ENCODE data around the gene C17orf107. TPM values are rescaled to one million over a fixed set of nuclear protein-coding genes. Genes with fewer than 3 reads are reported as not detected.
A peak's percentile ranks its signal among the peaks of the same experiment; 100 is the strongest.
"Not testable (repeated sequence)": the region's sequence is repeated elsewhere in the genome, so short reads cannot be mapped to it uniquely, and the experiment has no call there.

Gene C17orf107
- total RNA-seq, 1 donor from 2014 or later = 4.6 TPM

DNA sequence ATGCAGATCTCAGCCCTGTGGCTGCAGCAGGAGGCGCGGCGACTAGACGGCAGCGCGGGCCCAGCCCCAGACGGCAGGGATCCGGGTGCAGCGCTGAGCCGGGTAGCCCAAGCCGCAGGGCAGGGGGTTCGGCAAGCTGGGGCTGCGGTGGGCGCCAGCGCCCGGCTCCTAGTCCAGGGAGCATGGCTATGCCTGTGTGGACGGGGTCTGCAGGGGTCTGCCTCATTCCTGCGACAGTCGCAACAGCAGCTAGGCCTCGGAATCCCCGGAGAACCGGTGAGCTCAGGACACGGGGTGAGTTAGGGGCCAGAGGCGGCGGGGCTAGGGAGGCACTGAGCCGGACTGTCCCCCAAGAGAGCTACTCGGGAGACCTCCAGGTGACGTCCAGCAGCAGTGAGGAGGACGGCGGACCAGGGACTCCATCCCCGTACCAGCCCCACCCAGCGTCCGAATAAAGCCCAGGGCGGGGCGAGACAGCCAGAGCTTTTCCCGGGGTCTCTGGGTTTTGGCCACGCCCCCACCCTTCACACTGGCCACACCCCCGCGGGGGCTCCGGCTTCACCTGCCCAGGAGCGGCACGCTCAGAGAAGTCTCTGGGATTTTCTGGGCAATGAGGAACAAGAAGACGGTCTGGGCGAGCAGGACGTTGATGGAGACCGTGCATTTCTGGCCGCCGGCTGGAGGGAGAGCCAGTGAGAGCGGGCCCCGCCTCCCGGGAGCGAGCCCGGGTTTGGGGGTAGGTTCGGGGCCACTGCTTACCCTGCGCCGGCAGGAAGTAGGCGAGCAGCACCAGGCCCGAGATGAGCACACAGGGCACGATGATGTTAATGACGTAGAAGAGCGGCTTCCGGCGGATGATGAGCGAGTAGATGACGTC, 1.1 kb downstream of the C17orf107 start:
- no peak for DNase-seq (ENCODE audit: low spot score)

- no peak for DNase-seq (ENCODE audit: low spot score)
Observed at GRCh38 chr17:4901108-4901647, 1.8 kb downstream of the C17orf107 start.

- no peak for DNase-seq (ENCODE audit: low spot score)
Observed at GRCh38 chr17:4901648-4902344, 2.5 kb downstream of the C17orf107 start.

- DNase-seq (ENCODE audit: low spot score) = no peak
Observed at GRCh38 chr17:4902540-4902939, 3.2 kb downstream of the C17orf107 start.

GRCh38 chr17:4903051-4903818, 3.9 kb downstream of the C17orf107 start, which contains the start of gene CHRNE:
TSS of gene CHRNE (minus strand) at chr17:4903098. CDS start at chr17:4903063, 35 bp downstream.
- DNase-seq (ENCODE audit: low spot score) = peak; percentile 85

DNA sequence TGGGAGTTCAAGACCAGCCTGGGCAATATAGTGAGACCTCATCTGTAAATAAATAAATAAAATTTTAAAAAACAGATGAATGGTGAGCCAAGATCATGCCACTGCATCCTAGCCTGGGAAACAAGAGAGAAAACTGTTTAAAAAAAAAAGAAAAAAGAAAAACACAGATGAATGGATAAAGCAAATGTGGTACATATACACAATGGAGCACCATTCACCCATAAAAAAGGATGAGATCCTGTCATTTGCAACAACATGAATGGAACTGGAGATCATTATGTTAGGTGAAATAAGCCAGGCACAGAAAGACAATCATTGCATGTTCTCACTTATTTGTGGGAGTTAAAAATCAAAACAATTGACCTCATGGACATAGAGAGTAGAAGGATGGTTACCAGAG, 7.3 kb downstream of the C17orf107 start:
- DNase-seq (ENCODE audit: low spot score) = not testable (repeated sequence)

- DNase-seq (ENCODE audit: low spot score) = no peak
Observed at GRCh38 chr17:4908301-4908700, 9.0 kb downstream of the C17orf107 start.

- peak; percentile 91 for DNase-seq (ENCODE audit: low spot score)
Observed at GRCh38 chr17:4908711-4909496, 9.6 kb downstream of the C17orf107 start.

DNA sequence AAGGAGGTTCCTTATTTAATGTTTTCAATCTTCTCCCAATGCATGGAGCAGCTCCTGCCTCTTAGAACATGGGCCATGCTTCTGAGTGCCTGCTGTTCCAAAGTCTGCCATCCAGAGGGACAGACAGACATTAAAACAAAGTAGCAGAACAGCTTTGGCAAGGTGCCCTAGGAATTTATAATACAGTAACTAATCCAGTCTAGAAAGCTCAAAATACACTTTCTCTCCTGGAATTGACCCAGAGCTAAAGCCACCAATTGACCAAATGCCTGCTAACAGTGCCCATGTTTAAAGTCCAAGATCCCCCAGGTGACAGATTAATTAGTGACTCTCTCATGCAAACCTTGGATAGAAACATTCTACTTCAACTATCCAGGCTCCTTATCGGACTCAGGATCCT, 14.7 kb downstream of the C17orf107 start:
- DNase-seq (ENCODE audit: low spot score) = no peak

DNA sequence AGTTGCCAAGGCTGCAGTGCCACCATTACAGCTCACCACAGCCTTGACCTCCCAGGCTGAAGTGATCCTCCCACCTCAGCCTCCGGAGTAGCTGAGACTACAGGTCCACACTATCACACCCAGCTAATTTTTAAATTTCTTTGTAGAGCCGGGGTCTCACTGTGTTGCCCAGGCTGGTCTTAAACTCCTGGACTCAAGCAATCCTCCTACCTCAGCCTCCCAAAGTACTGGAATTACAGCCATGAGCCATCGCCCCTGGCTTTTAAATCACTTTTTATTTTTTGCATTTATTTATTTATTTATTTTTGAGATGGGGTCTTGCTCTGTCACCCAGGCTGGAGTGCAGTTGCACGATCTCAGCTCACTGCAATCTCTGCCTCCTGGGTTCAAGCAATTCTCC, 15.2 kb downstream of the C17orf107 start:
- not testable (repeated sequence) for DNase-seq (ENCODE audit: low spot score)

- DNase-seq (ENCODE audit: low spot score) = no peak
Observed at GRCh38 chr17:4919511-4920047, 20.2 kb downstream of the C17orf107 start.

- DNase-seq (ENCODE audit: low spot score) = no peak
Observed at GRCh38 chr17:4920351-4921048, 21.2 kb downstream of the C17orf107 start.

- no peak for DNase-seq (ENCODE audit: low spot score)
Observed at GRCh38 chr17:4921320-4921719, 22.0 kb downstream of the C17orf107 start.

DNA sequence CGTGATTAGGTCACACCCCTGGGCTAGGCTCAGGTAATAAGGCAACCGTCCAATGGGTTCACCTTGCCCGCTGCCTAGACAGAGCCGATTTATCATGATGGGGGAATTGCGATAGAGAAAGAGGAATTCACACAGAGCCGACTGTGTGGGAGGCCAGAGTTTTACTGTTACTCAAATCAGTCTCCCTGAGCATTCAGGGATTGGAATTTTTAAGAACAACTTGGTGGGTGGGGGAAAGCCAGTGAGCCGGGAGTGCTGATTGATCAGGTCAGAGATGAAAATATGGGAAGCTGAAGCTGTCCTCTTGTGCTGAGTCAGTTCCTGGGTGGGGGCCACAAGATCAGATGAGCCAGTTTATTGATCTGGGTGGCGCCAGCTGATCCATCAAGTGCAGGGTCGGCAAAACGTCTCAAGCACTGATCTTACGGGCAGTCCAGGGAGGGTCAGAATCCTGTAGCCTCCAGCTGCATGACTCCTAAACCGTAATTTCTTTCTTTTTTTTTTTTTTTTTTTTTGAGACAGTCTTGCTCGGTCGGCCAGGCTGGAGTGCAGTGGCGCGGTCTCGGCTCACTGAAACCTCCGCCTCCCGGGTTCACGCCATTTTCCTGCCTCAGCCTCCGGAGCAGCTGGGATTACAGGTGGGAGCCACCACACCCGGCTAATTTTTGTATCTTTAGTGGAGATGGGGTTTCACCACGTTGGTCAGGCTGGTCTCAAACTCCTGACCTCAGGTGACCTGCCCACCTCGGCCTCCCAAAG, 27.4 kb downstream of the C17orf107 start:
- DNase-seq (ENCODE audit: low spot score) = not testable (repeated sequence)

DNA sequence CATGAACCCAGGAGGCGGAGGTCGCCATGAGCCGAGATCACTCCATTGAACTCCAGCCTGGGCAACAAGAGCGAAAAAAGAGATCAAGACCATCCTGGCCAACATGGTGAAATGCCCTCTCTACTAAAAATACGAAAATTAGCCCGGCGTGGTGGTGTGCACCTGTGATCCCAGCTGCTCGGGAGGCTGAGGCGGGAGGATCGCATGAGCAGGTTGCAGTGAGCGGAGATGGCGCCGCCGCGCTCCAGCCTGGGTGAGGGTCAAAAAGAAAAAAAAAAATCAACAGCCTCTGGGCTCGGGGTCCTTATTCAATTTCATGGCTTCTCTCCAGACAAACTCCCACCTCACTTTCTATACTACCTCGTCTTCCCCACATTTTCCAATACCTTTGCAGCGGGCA, 29.5 kb downstream of the C17orf107 start:
- DNase-seq (ENCODE audit: low spot score) = no peak

- no peak for DNase-seq (ENCODE audit: low spot score)
Observed at GRCh38 chr17:4931963-4932362, 32.6 kb downstream of the C17orf107 start, which contains the start of gene GP1BA. TSS of gene GP1BA (plus strand) at chr17:4932277. CDS start at chr17:4932605, 328 bp downstream.

- DNase-seq (ENCODE audit: low spot score) = no peak
Observed at GRCh38 chr17:4932756-4933155, 33.4 kb downstream of the C17orf107 start.

DNA sequence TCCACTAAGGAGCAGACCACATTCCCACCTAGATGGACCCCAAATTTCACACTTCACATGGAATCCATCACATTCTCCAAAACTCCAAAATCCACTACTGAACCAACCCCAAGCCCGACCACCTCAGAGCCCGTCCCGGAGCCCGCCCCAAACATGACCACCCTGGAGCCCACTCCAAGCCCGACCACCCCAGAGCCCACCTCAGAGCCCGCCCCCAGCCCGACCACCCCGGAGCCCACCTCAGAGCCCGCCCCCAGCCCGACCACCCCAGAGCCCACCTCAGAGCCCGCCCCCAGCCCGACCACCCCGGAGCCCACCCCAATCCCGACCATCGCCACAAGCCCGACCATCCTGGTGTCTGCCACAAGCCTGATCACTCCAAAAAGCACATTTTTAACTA, 34.3 kb downstream of the C17orf107 start:
- DNase-seq (ENCODE audit: low spot score) = no peak
